Measurements from ENCODE around the gene NDUFS6.
"Not testable (repeated sequence)": the region's sequence is repeated elsewhere in the genome, so short reads cannot be mapped to it uniquely, and the experiment has no call there.

NDUFS6 gene

DNA sequence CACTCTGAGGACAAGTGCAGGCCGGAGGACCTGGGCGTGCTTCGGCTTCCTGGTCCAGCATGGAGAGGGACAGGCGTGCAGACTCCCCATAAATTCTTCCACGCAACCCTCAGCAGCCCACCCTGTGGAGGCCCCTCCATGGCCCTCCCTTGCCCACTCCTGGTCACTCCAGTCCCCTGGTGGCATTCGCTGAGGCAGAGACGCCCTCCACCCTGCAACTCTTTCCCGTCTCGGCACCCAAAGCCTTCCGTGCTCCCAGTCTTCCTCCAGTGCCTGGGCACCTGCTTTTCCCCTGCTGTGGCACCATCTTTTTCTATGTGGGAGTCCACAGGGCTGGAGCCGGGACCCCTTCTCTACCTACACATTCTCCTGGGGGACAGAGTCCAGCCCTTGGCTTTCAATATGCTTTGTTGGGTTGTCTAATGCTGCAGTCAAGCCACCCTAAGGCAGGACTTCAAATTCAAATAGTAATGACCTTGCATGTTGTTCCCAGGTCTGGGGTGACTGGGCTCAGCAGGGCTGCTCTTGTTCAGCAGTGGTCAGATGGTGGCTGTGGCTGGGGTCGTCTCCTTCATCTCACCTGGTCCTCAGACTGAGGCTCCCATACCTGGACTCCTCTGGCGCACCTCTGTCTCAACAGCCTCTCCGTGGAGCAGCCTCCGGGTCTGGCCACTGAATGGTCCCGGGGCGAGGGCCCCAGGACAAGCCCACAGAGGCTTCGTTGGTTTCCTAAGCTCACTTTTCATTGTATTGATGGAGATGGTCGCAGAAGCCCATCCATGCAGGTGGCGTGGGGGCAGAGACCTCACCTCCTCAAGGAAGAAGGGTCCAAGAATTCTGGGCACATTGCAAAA is 16.8 kb upstream of the NDUFS6 start:
- ATAC-seq, result no peak
- H3K27ac Mint-ChIP-seq, result no peak overlapping the region
- H3K36me3 Mint-ChIP-seq (ENCODE audit: low read depth), result no peaks in the 10 kb centered on the region
- no peak for DNase-seq
- no peak overlapping the region for H3K4me3 Mint-ChIP-seq
- H3K4me1 Mint-ChIP-seq, result peaks cover 34% of the 10 kb centered on the region
- no peaks in the 10 kb centered on the region for H3K27me3 Mint-ChIP-seq
- no peaks in the 10 kb centered on the region for H3K9me3 Mint-ChIP-seq

GRCh38 chr5:1785062-1785461 is 16.1 kb upstream of the NDUFS6 start:
- no peak for DNase-seq
- H3K27ac Mint-ChIP-seq, result no peak overlapping the region
- H3K9me3 Mint-ChIP-seq, result no peaks in the 10 kb centered on the region
- ATAC-seq, result no peak
- no peaks in the 10 kb centered on the region for H3K36me3 Mint-ChIP-seq (ENCODE audit: low read depth)
- no peaks in the 10 kb centered on the region for H3K27me3 Mint-ChIP-seq
- H3K4me3 Mint-ChIP-seq, result no peak overlapping the region
- peaks cover 41% of the 10 kb centered on the region for H3K4me1 Mint-ChIP-seq

DNA sequence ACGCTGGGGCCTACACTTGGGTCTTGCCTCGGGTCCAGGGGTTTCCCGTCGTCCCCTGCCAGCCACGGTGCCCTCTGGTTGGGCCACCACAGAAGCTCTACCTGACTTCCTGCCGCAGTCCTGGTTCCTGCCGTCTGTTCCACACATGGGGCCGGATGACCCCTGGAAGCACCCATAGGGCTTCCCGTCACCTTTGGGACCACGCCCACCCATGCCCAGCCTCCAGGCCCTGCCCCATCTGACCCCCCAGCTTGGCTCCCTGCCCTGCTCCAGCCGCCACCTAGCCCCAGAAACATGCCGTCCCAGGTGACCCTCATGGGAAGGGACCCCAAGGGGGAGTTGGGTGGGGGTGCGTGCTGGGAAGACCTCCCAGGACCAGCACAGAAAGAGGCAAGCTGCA is 15.2 kb upstream of the NDUFS6 start:
- Mint-ChIP-seq H3K36me3 (ENCODE audit: low read depth) (no peaks in the 10 kb centered on the region), H3K4me1 (peaks cover 49% of the 10 kb centered on the region), H3K27me3 (no peaks in the 10 kb centered on the region), H3K4me3 (no peak overlapping the region), H3K9me3 (no peaks in the 10 kb centered on the region), H3K27ac (no peak overlapping the region)
- DNase-seq, result no peak
- no peak for ATAC-seq

DNA sequence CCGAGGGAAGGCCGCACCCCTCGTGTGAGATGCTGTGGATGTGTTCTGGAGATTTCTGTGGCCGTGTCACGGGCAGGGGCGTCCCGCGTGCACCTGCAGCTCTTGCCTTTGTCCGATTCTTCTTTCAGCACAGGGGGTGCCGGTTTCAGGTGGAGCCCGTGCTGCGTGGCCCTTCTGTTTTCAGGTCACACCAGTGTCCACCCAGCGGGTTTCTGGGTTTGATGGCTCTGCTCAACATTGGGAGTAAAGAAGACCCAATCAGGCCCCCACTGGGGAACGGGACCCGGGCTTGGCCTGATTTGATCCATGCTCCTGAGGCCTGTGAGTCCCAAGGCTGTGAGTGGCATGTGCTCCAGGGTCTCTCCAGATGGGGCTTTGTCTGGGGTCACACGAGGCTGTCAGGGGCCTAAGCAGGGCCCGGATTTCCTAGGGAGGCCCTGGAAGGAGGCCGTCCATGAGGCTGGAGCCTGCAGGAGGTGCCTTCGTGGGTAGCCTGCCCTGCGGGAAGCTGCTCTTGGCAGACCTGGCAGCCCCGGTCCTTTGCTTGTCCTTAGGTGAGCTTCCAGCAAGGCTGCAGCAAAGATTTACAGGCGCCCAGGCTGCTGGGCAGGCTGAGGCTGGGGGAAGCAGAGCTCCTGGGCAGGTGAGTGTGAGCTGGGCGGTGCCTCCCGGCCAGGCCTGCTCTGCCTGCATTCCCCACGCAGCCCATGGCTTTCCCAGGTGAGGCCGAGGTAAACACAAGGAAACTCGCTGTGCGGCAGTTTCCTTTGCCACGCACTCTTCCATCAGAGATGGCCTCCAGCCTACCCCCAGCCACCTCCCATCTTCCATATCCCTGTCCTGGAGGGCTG is 14.4 kb upstream of the NDUFS6 start:
- no peak for DNase-seq
- no peaks in the 10 kb centered on the region for H3K27me3 Mint-ChIP-seq
- H3K27ac Mint-ChIP-seq, result no peak overlapping the region
- no peak overlapping the region for H3K4me3 Mint-ChIP-seq
- H3K4me1 Mint-ChIP-seq, result peaks cover 58% of the 10 kb centered on the region
- no peak for ATAC-seq
- no peaks in the 10 kb centered on the region for H3K36me3 Mint-ChIP-seq (ENCODE audit: low read depth)
- no peaks in the 10 kb centered on the region for H3K9me3 Mint-ChIP-seq

DNA sequence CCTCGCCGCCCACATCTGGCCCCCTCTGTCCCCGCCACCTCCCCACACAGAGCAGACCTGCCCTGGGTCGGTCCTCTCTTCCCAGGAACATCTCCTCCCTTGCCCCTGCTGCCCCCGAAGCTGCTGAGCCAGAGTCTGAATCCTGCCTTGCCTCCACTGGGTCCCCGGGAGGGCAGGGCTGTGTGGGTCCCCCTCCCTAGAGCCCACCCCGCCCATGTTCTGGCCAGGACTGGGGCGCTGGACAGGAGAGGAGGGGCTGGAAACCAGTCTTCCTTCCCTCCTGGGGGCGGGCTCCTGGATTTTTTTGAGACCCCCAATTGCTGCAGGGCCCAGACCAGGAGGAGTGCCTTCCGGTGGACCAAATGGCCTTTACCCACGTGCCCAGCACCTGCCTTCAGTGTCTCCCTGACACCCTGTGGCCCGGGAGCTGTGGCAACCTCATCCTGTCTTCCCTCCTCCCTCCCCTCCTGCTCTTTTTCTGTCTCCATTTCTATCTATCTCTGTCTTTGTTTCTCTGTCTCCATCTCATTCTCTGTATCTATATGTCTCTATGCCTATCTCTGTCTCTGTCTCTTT is 13.6 kb upstream of the NDUFS6 start:
- DNase-seq (no peak), ATAC-seq (no peak)
- no peak overlapping the region for H3K27ac Mint-ChIP-seq
- peaks cover 64% of the 10 kb centered on the region for H3K4me1 Mint-ChIP-seq
- H3K4me3 Mint-ChIP-seq, result no peak overlapping the region
- H3K27me3 Mint-ChIP-seq, result no peaks in the 10 kb centered on the region
- H3K9me3 Mint-ChIP-seq, result no peaks in the 10 kb centered on the region
- no peaks in the 10 kb centered on the region for H3K36me3 Mint-ChIP-seq (ENCODE audit: low read depth)

DNA sequence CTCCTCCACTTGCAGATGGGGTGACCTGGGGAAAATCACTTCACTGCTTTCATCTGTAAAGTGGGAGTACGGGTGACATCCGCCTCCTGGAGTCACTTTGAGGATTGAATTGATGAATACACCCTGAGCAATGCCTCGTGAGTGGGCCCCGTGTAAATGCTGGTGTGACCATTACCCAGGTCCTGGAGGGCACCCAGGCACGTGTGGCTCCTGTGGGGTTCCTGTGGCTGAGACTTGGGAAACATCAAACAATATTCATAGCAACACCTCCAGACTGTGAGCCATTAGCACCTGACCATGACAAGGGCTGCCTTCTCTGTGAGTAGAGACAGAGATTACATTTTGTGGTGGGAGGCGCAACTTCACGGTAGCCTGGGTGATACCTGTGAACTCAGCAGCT is 13.0 kb upstream of the NDUFS6 start:
- DNase-seq (no peak), ATAC-seq (no peak)
- H3K27me3 Mint-ChIP-seq, result no peaks in the 10 kb centered on the region
- no peak overlapping the region for H3K27ac Mint-ChIP-seq
- peaks cover 65% of the 10 kb centered on the region for H3K4me1 Mint-ChIP-seq
- H3K4me3 Mint-ChIP-seq, result no peak overlapping the region
- H3K9me3 Mint-ChIP-seq, result no peaks in the 10 kb centered on the region
- no peaks in the 10 kb centered on the region for H3K36me3 Mint-ChIP-seq (ENCODE audit: low read depth)

- no peak overlapping the region for H3K27ac Mint-ChIP-seq
- H3K27me3 Mint-ChIP-seq, result no peaks in the 10 kb centered on the region
- H3K4me3 Mint-ChIP-seq, result no peak overlapping the region
- no peak for DNase-seq
- no peak for ATAC-seq
- no peaks in the 10 kb centered on the region for H3K36me3 Mint-ChIP-seq (ENCODE audit: low read depth)
- no peaks in the 10 kb centered on the region for H3K9me3 Mint-ChIP-seq
- peaks cover 68% of the 10 kb centered on the region for H3K4me1 Mint-ChIP-seq
These were observed 12.4 kb upstream of the NDUFS6 start for GRCh38 chr5:1788828-1789227.

DNA sequence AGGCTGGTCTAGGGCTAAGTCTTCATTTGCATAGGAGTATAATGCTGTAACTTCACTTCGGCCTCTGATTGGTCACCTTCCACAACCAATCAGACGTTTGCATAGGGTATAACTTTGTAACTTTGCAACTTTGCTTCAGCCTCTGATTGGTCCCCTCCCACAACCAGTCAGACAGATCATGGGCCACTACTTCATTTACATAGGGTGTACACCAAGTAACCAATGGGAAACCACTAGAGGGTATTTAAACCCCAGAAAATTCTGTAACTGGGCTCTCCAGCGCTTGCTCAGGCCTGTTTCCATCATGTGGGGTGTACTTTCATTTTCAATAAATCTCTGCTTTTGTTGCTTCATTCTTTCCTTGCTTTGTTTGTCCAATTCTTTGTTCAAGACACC is 11.8 kb upstream of the NDUFS6 start:
- H3K36me3 Mint-ChIP-seq (ENCODE audit: low read depth); H3K9me3 Mint-ChIP-seq; DNase-seq; H3K27me3 Mint-ChIP-seq: not testable (repeated sequence)
- Mint-ChIP-seq H3K27ac (peak overlapping the region; percentile 60), H3K4me3 (peak overlapping the region; percentile 13), H3K4me1 (peaks cover 72% of the 10 kb centered on the region)
- peak; percentile 3 for ATAC-seq

DNA sequence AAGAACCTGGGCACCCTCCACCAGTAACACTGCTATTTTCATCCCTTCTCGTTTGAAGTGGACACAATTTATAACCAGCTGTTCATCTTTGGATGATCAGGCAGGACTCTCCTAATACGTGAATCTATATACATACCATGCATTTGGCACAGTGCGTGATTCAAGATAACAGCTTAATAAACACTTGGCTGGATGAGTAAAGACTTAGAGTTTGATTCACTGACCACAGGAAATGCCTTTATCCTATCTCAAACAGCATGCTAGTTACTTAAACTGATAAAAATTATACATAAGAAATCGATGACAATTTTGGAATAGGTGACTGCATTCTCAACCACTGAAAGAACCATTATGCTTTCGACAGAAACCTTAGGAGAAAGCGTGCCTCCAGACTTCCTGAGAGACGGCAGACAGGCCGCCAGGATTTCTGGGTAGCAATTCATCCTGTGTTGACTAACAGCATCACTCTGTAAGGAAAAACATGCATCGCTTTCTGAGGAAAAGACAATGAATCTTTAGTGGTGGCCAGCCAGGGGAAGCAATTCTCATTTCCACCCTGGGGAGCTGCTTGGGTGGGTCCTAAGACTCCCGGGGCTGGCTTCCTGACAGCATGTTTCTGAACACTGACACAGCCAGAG is 11.3 kb upstream of the NDUFS6 start:
- Mint-ChIP-seq H3K4me3 (peak overlapping the region; percentile 13), H3K4me1 (peaks cover 74% of the 10 kb centered on the region), H3K27me3 (no peaks in the 10 kb centered on the region), H3K36me3 (ENCODE audit: low read depth) (no peaks in the 10 kb centered on the region), H3K27ac (peak overlapping the region; percentile 60), H3K9me3 (no peaks in the 10 kb centered on the region)
- DNase-seq, result no peak
- ATAC-seq, result no peak

DNA sequence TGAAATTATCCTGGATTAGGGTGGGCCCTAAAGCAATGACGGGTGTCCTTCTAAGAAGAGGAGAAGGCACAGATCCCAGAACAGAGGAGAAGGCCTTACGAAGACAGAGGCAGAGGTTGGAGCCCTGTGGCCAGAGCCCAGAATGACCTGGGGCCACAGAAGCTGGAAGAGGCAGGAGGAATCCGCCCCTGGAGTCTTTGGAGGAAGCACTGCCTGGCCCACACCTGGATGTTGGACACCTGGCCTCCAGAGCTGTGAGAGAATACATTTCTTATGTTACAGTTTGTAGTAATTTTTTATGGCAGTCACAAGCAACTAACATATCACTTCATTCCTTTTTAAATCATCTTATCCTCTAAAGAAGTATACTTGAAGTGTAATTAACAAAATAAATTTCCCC is 10.0 kb upstream of the NDUFS6 start:
- peaks cover 4% of the 10 kb centered on the region for H3K36me3 Mint-ChIP-seq (ENCODE audit: low read depth)
- no peak overlapping the region for H3K4me3 Mint-ChIP-seq
- no peaks in the 10 kb centered on the region for H3K27me3 Mint-ChIP-seq
- no peaks in the 10 kb centered on the region for H3K9me3 Mint-ChIP-seq
- peaks cover 78% of the 10 kb centered on the region for H3K4me1 Mint-ChIP-seq
- ATAC-seq, result no peak
- no peak overlapping the region for H3K27ac Mint-ChIP-seq
- no peak for DNase-seq

GRCh38 chr5:1792842-1793266 is 8.4 kb upstream of the NDUFS6 start:
- peak; percentile 92 for ATAC-seq
- DNase-seq, result peak; percentile 72
- Mint-ChIP-seq H3K36me3 (ENCODE audit: low read depth) (peaks cover 14% of the 10 kb centered on the region), H3K9me3 (no peaks in the 10 kb centered on the region), H3K4me1 (peaks cover 87% of the 10 kb centered on the region), H3K4me3 (peak overlapping the region; percentile 78), H3K27me3 (no peaks in the 10 kb centered on the region), H3K27ac (peak overlapping the region; percentile 99)

GRCh38 chr5:1793301-1793740 is 7.9 kb upstream of the NDUFS6 start:
- Mint-ChIP-seq H3K27ac (peak overlapping the region; percentile 99), H3K4me3 (peak overlapping the region; percentile 78), H3K36me3 (ENCODE audit: low read depth) (peaks cover 17% of the 10 kb centered on the region), H3K9me3 (no peaks in the 10 kb centered on the region), H3K4me1 (peaks cover 87% of the 10 kb centered on the region), H3K27me3 (no peaks in the 10 kb centered on the region)
- DNase-seq (peak; percentile 63), ATAC-seq (peak; percentile 56)

DNA sequence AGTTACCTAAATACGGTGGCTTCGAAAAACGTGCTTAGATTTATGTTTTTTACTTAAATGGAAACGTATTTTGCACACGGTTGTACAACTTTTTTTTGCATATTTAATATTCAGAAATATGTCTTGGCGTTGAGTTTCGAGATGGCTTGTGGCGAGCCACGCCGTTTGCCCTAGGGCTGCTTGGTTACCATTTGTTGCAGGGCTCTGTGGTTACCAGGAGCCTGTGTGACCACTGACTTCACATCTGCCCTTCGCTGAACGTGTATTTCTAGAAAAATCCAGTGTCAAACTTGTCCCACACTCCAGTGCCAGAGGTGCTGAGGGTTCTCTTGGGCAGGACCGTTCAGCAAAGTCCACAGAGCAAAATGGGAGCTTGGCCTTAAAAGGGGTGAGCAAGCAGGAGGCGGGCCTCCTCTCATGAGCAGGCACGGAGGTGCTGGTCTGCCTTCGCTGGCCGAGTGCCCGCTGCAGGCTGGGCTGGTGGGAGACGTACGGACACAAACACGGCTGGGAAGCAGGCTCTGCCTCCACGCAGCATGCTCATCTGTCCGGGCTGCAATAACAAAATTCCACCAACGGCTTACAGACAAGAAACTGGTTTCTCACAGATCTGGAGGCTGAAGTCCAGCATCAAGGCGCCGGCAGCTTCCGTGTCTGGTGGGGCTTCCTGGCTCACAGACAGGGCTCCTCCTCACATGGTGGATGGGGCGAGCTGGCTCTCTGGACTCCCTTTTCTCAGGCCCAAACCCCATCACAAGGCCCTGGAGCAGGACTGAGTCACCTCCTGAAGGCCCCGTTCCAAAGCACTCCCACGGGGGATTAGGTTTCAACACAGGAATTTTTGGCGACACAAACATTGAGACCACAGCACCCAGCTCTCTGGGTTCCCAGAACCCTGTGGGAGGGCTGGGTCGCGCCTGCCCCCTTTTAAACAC is 7.0 kb upstream of the NDUFS6 start:
- no peak for DNase-seq
- Mint-ChIP-seq H3K9me3 (no peaks in the 10 kb centered on the region), H3K36me3 (ENCODE audit: low read depth) (peaks cover 25% of the 10 kb centered on the region), H3K4me3 (peak overlapping the region; percentile 78), H3K27me3 (no peaks in the 10 kb centered on the region), H3K4me1 (peaks cover 83% of the 10 kb centered on the region), H3K27ac (peak overlapping the region; percentile 99)
- ATAC-seq, result no peak
